A549 (cell line): ENCODE measurements around the gene JAZF1. TPM values are rescaled to one million over a fixed set of nuclear protein-coding genes. Genes with fewer than 3 reads are reported as not detected.

Experiments
- ATAC-seq, 2 experiments: fragments of 200-7000 bp in 1 of 2; fragments of >200 bp in 1 of 2; cut with Nextera tagmentation in 1 of 2; cut with Tn5 transposase in 1 of 2; 3 replicates each; pipeline versions ENCODE4 v1.8.0 to v1.9.1; 2018 to 2020; ENCODE audit warnings: mild to moderate bottlenecking in 1 of 2, moderate library complexity in 1 of 2
- CTCF ChIA-PET: fragments of 300-600 bp; sonication (Branson Sonifier 250); formaldehyde crosslinking; extraction: SDS; loops from one replicate; lab custom pipeline; 2021; ENCODE audit warnings: antibody characterized with exemption, inconsistent platforms; lab: Yijun Ruan, JAX
- POLR2A ChIA-PET: fragments of 350-600 bp; formaldehyde crosslinking; extraction: SDS; loops from one replicate; lab custom pipeline; 2021; ENCODE audit warnings: antibody characterized with exemption, inconsistent platforms; lab: Yijun Ruan, JAX
- DNase-seq, 2 experiments: peaks; one replicate each; pipeline versions ENCODE4 v3.0.0 to v3.0.0-alpha.2; 2011 to 2016; ENCODE audit warnings: low read depth in 1 of 2, low spot score in 1 of 2
- FAIRE-seq: peaks from 2 replicates; lab custom pipeline; 2011; peaks lifted over from hg19 to GRCh38; lab: Jason Lieb, UNC
- H3K27ac ChIP-seq, 2 experiments: fragments of >200 bp; sonication (Bioruptor Twin); formaldehyde crosslinking; 3 replicates each; pipeline ENCODE4 v1.5.1; 2016 to 2017
- H3K4me1 ChIP-seq: fragments of >200 bp; sonication (Bioruptor Twin); formaldehyde crosslinking; 3 replicates; pipeline ENCODE4 v1.6.1; 2016
- H3K4me2 ChIP-seq: fragments of >200 bp; sonication (Bioruptor Twin); formaldehyde crosslinking; 3 replicates; pipeline ENCODE4 v1.6.1; 2016
- H3K4me3 ChIP-seq: fragments of >200 bp; sonication (Bioruptor Twin); formaldehyde crosslinking; 3 replicates; pipeline ENCODE4 v1.5.1; 2016
- H3K9me3 ChIP-seq: fragments of >200 bp; sonication (Bioruptor Twin); formaldehyde crosslinking; 3 replicates; pipeline ENCODE4 v1.6.1; 2016
- BHLHE40 ChIP-seq: IDR thresholded peaks from 2 replicates; pipeline ENCODE4 v1.6.1; 2012; ENCODE audit warnings: low read depth, low read length, inconsistent platforms
- CEBPB ChIP-seq, 2 experiments: fragments of >200 bp in 1 of 2; sonication (Bioruptor Twin) in 1 of 2; formaldehyde crosslinking in 1 of 2; IDR thresholded peaks; 2 replicates each; pipeline ENCODE4 v1.6.1; 2012 to 2016
- CHD2 ChIP-seq: fragments of 150-350 bp; IDR thresholded peaks from 2 replicates; pipeline ENCODE4 v1.6.1; 2014; ENCODE audit warnings: low read length; ENCODE audit not compliant: partially characterized antibody
- CHD4 ChIP-seq: fragments of 200-600 bp; sonication (generic); IDR thresholded peaks from 2 replicates; pipeline ENCODE4 v1.6.1; 2016; ENCODE audit warnings: antibody characterized with exemption, mild to moderate bottlenecking, borderline replicate concordance
- EHF ChIP-seq: fragments of 250-450 bp; sonication (Bioruptor Pico); IDR thresholded peaks from 2 replicates; pipeline ENCODE4 v1.5.0; 2020; ENCODE audit warnings: mild to moderate bottlenecking
- EP300 ChIP-seq, 2 experiments: fragments of >200 bp; sonication (Bioruptor Twin); formaldehyde crosslinking; IDR thresholded peaks; 2 replicates in 1 of 2; 3 replicates in 1 of 2; pipeline ENCODE4 v1.6.1; 2016 to 2017
- HOXA7 ChIP-seq: fragments of 250-450 bp; sonication (Bioruptor Pico); IDR thresholded peaks from 2 replicates; pipeline ENCODE4 v1.5.0; 2020; ENCODE audit warnings: mild to moderate bottlenecking, moderate library complexity
- KDM1A ChIP-seq: fragments of 200-600 bp; sonication (generic); IDR thresholded peaks from 2 replicates; pipeline ENCODE4 v1.6.1; 2016; ENCODE audit warnings: low read depth, mild to moderate bottlenecking
- KDM5A ChIP-seq: fragments of 200-600 bp; sonication (generic); IDR thresholded peaks from 2 replicates; pipeline ENCODE4 v1.6.1; 2016; ENCODE audit warnings: antibody characterized with exemption, mild to moderate bottlenecking
- MAFK ChIP-seq: fragments of 450-650 bp; IDR thresholded peaks from 2 replicates; pipeline ENCODE4 v1.6.1; 2014; ENCODE audit not compliant: partially characterized antibody
- MAZ ChIP-seq: fragments of 150-350 bp; IDR thresholded peaks from 2 replicates; pipeline ENCODE4 v1.6.1; 2014; ENCODE audit warnings: antibody characterized with exemption, low read depth, low read length, borderline replicate concordance
- NPAS2 ChIP-seq: fragments of 250-450 bp; sonication (Bioruptor Pico); IDR thresholded peaks from 2 replicates; pipeline ENCODE4 v1.8.0; 2022; ENCODE audit warnings: mild to moderate bottlenecking, moderate library complexity, borderline replicate concordance
- NR3C1 ChIP-seq: fragments of >200 bp; sonication (Bioruptor Twin); formaldehyde crosslinking; IDR thresholded peaks from 3 replicates; pipeline ENCODE4 v1.6.1; 2017
- RAD21 ChIP-seq, 2 experiments: fragments of >200 bp in 1 of 2; sonication (Bioruptor Twin) in 1 of 2; formaldehyde crosslinking in 1 of 2; IDR thresholded peaks in 1 of 2; conservative IDR thresholded peaks in 1 of 2; 2 replicates in 1 of 2; 3 replicates in 1 of 2; pipeline ENCODE4 v1.6.1; 2012 to 2018; ENCODE audit warnings: inconsistent platforms in 1 of 2
- RARB ChIP-seq: fragments of 250-450 bp; sonication (Bioruptor Pico); IDR thresholded peaks from 2 replicates; pipeline ENCODE4 v1.8.0; 2021; ENCODE audit warnings: mild to moderate bottlenecking, moderate library complexity
- RCOR1 ChIP-seq: fragments of 150-350 bp; IDR thresholded peaks from 2 replicates; pipeline ENCODE4 v1.6.1; 2014; ENCODE audit warnings: antibody characterized with exemption, low read length, low read depth
- ZC3H11A ChIP-seq: fragments of 450-650 bp; IDR thresholded peaks from 2 replicates; pipeline ENCODE4 v1.6.1; 2014; ENCODE audit warnings: antibody characterized with exemption, mild to moderate bottlenecking
- WGBS: methylation state at CpG from one replicate; pipeline ENCODE4 v1.1.6; 2017; ENCODE audit errors: missing lambda C conversion rate; 5-methylcytosine and 5-hydroxymethylcytosine counted together
- polyA plus RNA-seq, 4 experiments: library from polyadenylated mRNA; depleted of rRNA in 3 of 4; stranded (reverse); fragments of >200 nt; fragmentation: RNase III in 1 of 4; extraction: RNeasy Plus Mini Kit Qiagen cat#74134 plus additional on column Dnase treatment in 1 of 4; gene quantifications; 2 replicates in 3 of 4; 3 replicates in 1 of 4; pipeline ENCODE4 v1.2.3, GENCODE V29; 2011 to 2017
- TF ChIP-seq, protein P1 (sequence below): fragments of 450-650 bp; IDR thresholded peaks from 2 replicates; pipeline ENCODE4 v1.6.1; 2014; ENCODE audit warnings: antibody characterized with exemption
- TF ChIP-seq, protein P2 (sequence below): fragments of >200 bp; sonication (Bioruptor Twin); formaldehyde crosslinking; IDR thresholded peaks from 3 replicates; pipeline ENCODE4 v1.5.1; 2016
- TF ChIP-seq, protein P3 (sequence below): fragments of 200-600 bp; sonication (generic); IDR thresholded peaks from 2 replicates; pipeline ENCODE4 v1.6.1; 2016; ENCODE audit warnings: antibody characterized with exemption, mild to moderate bottlenecking, moderate library complexity
- TF ChIP-seq, protein P4 (sequence below): IDR thresholded peaks from 2 replicates; pipeline ENCODE4 v1.6.1; 2012

JAZF1 gene
- polyA plus RNA-seq, 2 of the 4 experiments (the other 2 are of a cell fraction) = 1.9 to 2.8 TPM

GRCh38 chr7:27943241-27943640 is 237.4 kb downstream of the JAZF1 start:
- no peak overlapping the region for H3K4me2 ChIP-seq
- FAIRE-seq = no peak
- H3K9me3 ChIP-seq = no peaks in the 10 kb centered on the region
- CTCF ChIA-PET = no interaction called here
- no peak overlapping the region for H3K27ac ChIP-seq
- TF ChIP-seq NPAS2 (CRISPR knock-in tag) = no peak
- TF ChIP-seq NR3C1 = no peak
- TF ChIP-seq CEBPB (IDR thresholded peaks at IDR 0.05) = no peak
- no peak for TF ChIP-seq HOXA7
- 89% methylated on average over 14 of the region's 14 CpGs for WGBS
- no peak overlapping the region for H3K4me3 ChIP-seq
- POLR2A ChIA-PET = no interaction called here
- no peaks in the 10 kb centered on the region for H3K4me1 ChIP-seq
- ATAC-seq = no peak
- DNase-seq = no peak

DNA sequence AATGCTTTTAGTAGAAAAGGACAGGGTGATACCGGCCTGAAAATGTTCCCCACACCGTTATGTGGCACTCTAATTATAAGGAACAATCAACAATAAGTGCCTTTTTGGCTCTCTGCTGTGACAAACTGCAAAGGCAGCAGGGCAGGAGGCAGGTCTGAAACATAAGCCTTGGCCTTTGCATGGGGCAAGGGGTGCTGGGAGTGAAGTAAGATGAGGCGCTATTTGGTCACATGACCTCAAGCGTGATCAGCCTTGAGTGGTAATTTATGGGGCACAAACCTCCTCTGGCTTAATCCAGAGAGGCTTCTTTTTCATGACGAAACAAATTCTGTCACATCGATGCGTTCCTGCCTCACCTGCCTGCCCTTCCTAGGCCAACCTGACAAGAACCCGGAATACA is 237.9 kb downstream of the JAZF1 start:
- H3K4me1 ChIP-seq = no peaks in the 10 kb centered on the region
- 83% methylated on average over 8 of the region's 8 CpGs for WGBS
- POLR2A ChIA-PET = no interaction called here
- DNase-seq = no peak
- no peak overlapping the region for H3K4me3 ChIP-seq
- TF ChIP-seq RCOR1 (no peak), CHD4 (no peak), RARB (CRISPR knock-in tag) (no peak), EHF (CRISPR knock-in tag) (no peak), CHD2 (no peak), MAZ (no peak), MAFK (no peak), KDM5A (no peak), ZC3H11A (no peak), EP300 (IDR thresholded peaks at IDR 0.05) (no peak), BHLHE40 (no peak), KDM1A (no peak), RAD21 (conservative IDR thresholded peaks at IDR 0.05 in 1 of 2, IDR thresholded peaks at IDR 0.05 in 1 of 2) (no peak)
- TF ChIP-seq, protein P1, sequence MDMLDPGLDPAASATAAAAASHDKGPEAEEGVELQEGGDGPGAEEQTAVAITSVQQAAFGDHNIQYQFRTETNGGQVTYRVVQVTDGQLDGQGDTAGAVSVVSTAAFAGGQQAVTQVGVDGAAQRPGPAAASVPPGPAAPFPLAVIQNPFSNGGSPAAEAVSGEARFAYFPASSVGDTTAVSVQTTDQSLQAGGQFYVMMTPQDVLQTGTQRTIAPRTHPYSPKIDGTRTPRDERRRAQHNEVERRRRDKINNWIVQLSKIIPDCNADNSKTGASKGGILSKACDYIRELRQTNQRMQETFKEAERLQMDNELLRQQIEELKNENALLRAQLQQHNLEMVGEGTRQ = no peak
- TF ChIP-seq, protein P2, sequence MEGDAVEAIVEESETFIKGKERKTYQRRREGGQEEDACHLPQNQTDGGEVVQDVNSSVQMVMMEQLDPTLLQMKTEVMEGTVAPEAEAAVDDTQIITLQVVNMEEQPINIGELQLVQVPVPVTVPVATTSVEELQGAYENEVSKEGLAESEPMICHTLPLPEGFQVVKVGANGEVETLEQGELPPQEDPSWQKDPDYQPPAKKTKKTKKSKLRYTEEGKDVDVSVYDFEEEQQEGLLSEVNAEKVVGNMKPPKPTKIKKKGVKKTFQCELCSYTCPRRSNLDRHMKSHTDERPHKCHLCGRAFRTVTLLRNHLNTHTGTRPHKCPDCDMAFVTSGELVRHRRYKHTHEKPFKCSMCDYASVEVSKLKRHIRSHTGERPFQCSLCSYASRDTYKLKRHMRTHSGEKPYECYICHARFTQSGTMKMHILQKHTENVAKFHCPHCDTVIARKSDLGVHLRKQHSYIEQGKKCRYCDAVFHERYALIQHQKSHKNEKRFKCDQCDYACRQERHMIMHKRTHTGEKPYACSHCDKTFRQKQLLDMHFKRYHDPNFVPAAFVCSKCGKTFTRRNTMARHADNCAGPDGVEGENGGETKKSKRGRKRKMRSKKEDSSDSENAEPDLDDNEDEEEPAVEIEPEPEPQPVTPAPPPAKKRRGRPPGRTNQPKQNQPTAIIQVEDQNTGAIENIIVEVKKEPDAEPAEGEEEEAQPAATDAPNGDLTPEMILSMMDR = no peak
- TF ChIP-seq, protein P3, sequence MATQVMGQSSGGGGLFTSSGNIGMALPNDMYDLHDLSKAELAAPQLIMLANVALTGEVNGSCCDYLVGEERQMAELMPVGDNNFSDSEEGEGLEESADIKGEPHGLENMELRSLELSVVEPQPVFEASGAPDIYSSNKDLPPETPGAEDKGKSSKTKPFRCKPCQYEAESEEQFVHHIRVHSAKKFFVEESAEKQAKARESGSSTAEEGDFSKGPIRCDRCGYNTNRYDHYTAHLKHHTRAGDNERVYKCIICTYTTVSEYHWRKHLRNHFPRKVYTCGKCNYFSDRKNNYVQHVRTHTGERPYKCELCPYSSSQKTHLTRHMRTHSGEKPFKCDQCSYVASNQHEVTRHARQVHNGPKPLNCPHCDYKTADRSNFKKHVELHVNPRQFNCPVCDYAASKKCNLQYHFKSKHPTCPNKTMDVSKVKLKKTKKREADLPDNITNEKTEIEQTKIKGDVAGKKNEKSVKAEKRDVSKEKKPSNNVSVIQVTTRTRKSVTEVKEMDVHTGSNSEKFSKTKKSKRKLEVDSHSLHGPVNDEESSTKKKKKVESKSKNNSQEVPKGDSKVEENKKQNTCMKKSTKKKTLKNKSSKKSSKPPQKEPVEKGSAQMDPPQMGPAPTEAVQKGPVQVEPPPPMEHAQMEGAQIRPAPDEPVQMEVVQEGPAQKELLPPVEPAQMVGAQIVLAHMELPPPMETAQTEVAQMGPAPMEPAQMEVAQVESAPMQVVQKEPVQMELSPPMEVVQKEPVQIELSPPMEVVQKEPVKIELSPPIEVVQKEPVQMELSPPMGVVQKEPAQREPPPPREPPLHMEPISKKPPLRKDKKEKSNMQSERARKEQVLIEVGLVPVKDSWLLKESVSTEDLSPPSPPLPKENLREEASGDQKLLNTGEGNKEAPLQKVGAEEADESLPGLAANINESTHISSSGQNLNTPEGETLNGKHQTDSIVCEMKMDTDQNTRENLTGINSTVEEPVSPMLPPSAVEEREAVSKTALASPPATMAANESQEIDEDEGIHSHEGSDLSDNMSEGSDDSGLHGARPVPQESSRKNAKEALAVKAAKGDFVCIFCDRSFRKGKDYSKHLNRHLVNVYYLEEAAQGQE = no peak
- TF ChIP-seq, protein P4, sequence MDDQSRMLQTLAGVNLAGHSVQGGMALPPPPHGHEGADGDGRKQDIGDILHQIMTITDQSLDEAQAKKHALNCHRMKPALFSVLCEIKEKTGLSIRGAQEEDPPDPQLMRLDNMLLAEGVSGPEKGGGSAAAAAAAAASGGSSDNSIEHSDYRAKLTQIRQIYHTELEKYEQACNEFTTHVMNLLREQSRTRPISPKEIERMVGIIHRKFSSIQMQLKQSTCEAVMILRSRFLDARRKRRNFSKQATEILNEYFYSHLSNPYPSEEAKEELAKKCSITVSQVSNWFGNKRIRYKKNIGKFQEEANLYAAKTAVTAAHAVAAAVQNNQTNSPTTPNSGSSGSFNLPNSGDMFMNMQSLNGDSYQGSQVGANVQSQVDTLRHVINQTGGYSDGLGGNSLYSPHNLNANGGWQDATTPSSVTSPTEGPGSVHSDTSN = no peak
- CTCF ChIA-PET = interaction anchor here (1.4 kb wide), 1 partner anchor 135 kb away, joined by 5 read pairs; no protein-coding TSS in a partner anchor
- no peak overlapping the region for H3K27ac ChIP-seq
- H3K9me3 ChIP-seq = no peaks in the 10 kb centered on the region
- no peak for ATAC-seq
- no peak for FAIRE-seq
- H3K4me2 ChIP-seq = no peak overlapping the region
